OCI-LY7 (cell line): ENCODE measurements around the gene MYBPC3.

ENCODE experiments used
- EZH2phosphoT487 ChIP-seq: fragments of 200-600 bp; sonication (generic); IDR thresholded peaks from 2 replicates; pipeline ENCODE4 v1.6.1; 2018; ENCODE audit warnings: low read depth, borderline replicate concordance, mild to moderate bottlenecking, mixed run types, antibody characterized with exemption, low read length, moderate library complexity, mixed read lengths
- TF ChIP-seq, protein P1 (sequence below): fragments of 200-600 bp; sonication (generic); conservative IDR thresholded peaks from 2 replicates; pipeline ENCODE4 v1.5.1; 2014; ENCODE audit warnings: mild to moderate bottlenecking, antibody characterized with exemption, low read length, moderate library complexity, mixed read lengths

DNA sequence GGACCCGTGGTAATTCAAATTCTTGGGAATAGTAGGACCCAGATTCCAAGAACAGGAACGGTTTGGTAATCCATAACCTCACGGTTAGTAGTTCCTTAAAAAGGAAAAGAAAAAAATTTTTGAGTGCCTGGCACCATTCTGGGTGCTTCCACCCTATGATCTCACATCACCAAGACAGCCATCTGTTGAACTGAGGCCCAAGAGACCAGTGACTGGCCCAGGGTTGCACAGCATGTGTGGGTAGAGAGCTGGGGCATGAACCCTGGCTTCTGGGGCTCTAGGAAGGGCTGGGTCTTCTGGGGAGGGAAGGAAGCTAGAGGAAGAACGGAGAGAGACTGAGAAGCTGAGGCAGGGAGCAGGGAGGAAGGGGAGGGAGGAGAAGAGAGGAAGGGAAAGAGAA, 30.6 kb upstream of the MYBPC3 start:
- TF ChIP-seq, protein P1, sequence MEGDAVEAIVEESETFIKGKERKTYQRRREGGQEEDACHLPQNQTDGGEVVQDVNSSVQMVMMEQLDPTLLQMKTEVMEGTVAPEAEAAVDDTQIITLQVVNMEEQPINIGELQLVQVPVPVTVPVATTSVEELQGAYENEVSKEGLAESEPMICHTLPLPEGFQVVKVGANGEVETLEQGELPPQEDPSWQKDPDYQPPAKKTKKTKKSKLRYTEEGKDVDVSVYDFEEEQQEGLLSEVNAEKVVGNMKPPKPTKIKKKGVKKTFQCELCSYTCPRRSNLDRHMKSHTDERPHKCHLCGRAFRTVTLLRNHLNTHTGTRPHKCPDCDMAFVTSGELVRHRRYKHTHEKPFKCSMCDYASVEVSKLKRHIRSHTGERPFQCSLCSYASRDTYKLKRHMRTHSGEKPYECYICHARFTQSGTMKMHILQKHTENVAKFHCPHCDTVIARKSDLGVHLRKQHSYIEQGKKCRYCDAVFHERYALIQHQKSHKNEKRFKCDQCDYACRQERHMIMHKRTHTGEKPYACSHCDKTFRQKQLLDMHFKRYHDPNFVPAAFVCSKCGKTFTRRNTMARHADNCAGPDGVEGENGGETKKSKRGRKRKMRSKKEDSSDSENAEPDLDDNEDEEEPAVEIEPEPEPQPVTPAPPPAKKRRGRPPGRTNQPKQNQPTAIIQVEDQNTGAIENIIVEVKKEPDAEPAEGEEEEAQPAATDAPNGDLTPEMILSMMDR, result no peak
- TF ChIP-seq EZH2phosphoT487, result no peak
